GM12873 (cell line): ENCODE results near the gene HIGD1A.

Source experiments
- TF ChIP-seq, protein P1 (sequence below): IDR thresholded peaks from 2 replicates; pipeline ENCODE4 v1.5.1; 2012; ENCODE audit warnings: low read depth, mild to moderate bottlenecking, moderate library complexity, low read length, control low read depth; ENCODE audit not compliant: insufficient read depth; ENCODE audit errors: missing control alignments

Gene HIGD1A

DNA sequence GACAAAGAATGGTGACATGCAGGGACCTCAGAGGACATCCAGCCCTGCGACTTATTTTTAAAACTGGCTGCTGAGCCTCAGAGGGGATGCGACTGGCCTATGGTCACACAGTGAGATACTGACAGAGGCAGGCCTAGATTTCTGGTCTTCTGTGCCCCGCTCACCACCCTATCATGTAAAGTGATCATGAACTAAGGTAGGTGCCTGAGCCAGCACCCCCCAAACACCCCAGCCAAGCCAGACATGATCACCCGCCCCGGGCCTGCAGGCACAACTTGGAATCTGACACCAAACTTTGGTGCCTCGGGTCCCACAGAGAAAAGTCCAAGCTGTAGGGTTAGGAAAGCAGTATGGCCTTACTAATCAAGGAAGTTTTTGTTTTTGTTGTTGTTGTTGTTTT lies 67.8 kb downstream of the HIGD1A start:
- TF ChIP-seq, protein P1, sequence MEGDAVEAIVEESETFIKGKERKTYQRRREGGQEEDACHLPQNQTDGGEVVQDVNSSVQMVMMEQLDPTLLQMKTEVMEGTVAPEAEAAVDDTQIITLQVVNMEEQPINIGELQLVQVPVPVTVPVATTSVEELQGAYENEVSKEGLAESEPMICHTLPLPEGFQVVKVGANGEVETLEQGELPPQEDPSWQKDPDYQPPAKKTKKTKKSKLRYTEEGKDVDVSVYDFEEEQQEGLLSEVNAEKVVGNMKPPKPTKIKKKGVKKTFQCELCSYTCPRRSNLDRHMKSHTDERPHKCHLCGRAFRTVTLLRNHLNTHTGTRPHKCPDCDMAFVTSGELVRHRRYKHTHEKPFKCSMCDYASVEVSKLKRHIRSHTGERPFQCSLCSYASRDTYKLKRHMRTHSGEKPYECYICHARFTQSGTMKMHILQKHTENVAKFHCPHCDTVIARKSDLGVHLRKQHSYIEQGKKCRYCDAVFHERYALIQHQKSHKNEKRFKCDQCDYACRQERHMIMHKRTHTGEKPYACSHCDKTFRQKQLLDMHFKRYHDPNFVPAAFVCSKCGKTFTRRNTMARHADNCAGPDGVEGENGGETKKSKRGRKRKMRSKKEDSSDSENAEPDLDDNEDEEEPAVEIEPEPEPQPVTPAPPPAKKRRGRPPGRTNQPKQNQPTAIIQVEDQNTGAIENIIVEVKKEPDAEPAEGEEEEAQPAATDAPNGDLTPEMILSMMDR, result no peak

DNA sequence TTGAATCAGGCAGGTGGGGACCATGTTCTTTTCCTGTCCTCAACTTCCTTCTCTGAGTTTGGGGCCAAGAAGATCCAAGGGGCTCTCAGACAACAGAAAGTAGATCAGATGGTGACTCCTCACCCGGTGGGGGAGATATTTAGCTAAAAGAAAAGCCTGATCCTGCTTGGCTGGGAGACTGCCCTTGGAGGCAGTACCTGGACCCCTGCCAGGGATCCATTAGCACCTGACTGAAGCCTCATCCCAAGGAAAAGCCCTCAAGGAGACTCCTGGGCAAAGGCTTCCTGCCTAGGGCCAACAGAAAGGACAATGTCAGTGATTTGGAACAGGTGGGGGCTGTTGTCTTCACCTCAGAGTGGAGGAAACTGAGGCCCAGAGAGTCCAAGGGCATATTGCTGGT lies 68.2 kb downstream of the HIGD1A start:
- TF ChIP-seq, protein P1, result no peak

DNA sequence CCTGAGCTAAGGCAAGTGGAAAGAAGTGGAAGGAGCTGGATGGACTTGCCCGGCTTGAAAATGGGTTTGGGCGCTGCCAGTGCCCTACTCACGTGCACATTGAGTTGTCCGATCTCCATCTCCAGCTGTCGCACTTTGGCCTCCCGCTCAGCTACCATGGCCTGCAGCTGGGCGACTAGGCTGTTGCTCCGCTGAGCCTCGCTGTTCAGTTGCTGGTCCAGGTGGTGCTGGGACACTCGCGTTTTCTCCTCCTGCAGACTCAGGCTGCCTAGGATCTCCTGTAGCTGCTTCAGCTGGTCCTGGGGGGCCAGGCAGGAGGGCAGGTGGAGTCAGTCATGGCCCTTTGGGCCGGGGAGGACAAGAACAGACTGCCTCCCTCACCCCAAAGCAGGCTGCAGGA lies 68.7 kb downstream of the HIGD1A start:
- TF ChIP-seq, protein P1, result no peak

DNA sequence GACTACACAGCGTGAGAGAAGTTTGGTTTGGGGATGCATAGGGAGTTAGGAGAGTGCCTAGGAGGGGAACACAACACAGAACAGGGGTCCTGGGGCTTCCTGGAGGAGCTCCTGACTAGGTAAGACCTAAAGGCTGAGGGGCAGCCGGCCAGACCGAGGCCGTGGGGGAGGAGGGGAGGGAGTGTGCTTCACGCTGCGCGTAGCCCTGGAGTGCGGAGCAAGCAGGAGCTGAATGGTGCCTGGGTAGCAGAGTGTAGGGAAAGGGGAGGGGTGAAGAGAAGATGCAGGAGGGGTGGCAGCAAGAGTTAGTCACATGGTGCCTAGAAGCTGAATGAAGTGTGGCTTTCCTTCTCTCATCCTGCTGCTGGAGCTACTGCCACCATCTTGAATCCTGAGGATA lies 69.3 kb downstream of the HIGD1A start:
- TF ChIP-seq, protein P1, result no peak

DNA sequence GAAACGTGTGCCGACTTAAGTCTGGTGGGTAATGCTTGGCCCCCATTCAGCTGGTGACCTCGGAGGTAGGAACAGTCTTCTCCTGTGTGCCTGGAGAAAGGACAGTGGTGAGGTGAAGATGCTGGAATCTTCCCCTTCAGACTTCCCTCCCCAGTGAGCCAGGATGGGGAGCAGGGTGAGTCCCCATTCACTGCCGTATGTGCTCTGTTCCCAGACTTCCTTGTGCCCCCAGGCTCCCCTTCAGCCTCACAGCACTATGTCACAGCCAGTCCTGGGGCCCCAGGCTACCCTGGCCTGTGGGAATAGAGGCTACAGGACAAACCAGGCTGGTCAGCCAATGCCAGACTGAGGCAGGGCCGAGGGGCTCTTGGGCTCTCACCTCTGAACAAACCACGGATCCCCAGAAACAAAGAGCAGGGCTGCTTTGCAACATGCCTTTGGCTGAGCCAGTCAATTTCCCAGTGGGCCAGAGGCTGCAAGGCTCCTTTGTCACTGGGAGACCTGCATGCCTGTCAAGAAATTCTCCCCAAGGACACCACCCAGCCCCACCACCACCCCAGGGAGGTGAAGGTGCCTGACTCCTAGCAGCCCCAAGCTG lies 69.9 kb downstream of the HIGD1A start:
- TF ChIP-seq, protein P1, result no peak

DNA sequence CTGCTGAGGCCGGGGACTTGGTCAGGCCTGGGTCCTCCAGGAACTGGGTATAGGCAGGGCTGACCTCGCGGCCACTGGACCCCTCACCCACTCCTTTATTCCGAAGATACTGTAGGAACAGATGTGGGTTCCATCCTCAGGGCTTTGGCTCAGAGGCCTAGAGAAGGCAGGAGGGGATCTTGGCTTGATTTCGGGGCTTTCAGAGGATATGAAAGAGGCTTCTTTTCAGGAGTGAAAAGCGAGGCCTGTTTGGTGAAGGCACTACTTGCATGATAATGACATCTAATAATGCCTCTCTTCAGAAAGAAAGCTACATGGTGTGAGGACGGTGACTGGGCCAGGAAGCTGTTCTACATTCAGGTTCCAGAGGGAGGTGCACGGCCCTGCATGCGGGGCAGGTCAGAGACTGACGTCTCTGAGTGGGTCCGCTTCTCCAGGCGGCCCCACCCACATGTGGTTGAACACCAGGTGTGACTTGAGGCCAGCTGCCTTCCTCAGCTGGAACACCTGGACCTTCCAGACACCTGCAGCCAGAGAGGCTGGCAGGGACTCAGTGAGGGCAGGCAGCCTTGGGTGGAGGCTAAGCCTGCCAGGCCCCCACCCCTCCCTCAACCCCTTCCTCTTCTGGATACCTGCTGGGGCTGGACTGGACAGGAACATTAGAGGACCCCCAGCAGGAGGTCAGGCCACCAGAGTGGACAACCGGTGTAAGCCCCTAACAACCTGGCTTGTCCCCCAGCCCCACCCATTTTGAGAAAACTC lies 70.6 kb downstream of the HIGD1A start:
- TF ChIP-seq, protein P1, result no peak
